Measurements from ENCODE around the gene KRT33B.

GRCh38 chr17:41417127-41417526, 47.5 kb upstream of the KRT33B start:
- TF ChIP-seq CTCF (IDR thresholded peaks at IDR 0.05) = no peak
- TF ChIP-seq REST (IDR thresholded peaks at IDR 0.05; ENCODE audit: insufficient read depth in 1 of 2, low read depth in 2 of 2, low read length in 1 of 2) = no peak

Measured in Panc1 (cell line).